ENCODE results near the gene INKA2.
A peak's percentile ranks its signal among the peaks of the same experiment; 100 is the strongest.

Gene INKA2

GRCh38 chr1:111737216-111738132 is 1.7 kb downstream of the INKA2 start:
- Histone ChIP-seq H3K79me2 (no peaks in the 10 kb centered on the region), H3K4me2 (ENCODE audit: low read length) (peak overlapping the region; percentile 84), H3K4me1 (no peaks in the 10 kb centered on the region), H3K9me3 (ENCODE audit: control insufficient read depth, low read length) (no peaks in the 10 kb centered on the region), H3K4me3 (ENCODE audit: low read depth, low read length) (no peak overlapping the region), H3K27ac (peak overlapping the region; percentile 8), H3K36me3 (ENCODE audit: control insufficient read depth, insufficient read depth, low read length) (no peaks in the 10 kb centered on the region), H3K9ac (no peak overlapping the region), H3K27me3 (ENCODE audit: control insufficient read depth, insufficient read depth, low read length) (no peaks in the 10 kb centered on the region), H2AFZ (peak overlapping the region; percentile 79)
- no peak for TF ChIP-seq CTCF (IDR thresholded peaks at IDR 0.05)

- TF ChIP-seq CTCF (IDR thresholded peaks at IDR 0.05) = no peak
- H3K4me1 ChIP-seq = no peaks in the 10 kb centered on the region
- H3K9me3 ChIP-seq (ENCODE audit: control insufficient read depth, low read length) = no peaks in the 10 kb centered on the region
- no peak overlapping the region for H3K27ac ChIP-seq
- H3K4me2 ChIP-seq (ENCODE audit: low read length) = no peak overlapping the region
- no peaks in the 10 kb centered on the region for H3K79me2 ChIP-seq
- H3K27me3 ChIP-seq (ENCODE audit: control insufficient read depth, insufficient read depth, low read length) = no peaks in the 10 kb centered on the region
- no peak overlapping the region for H3K9ac ChIP-seq
- no peak overlapping the region for H2AFZ ChIP-seq
- no peak overlapping the region for H3K4me3 ChIP-seq (ENCODE audit: low read depth, low read length)
- H3K36me3 ChIP-seq (ENCODE audit: control insufficient read depth, insufficient read depth, low read length) = no peaks in the 10 kb centered on the region
Observed at GRCh38 chr1:111736548-111737215, 2.5 kb downstream of the INKA2 start.

- no peaks in the 10 kb centered on the region for H3K9me3 ChIP-seq (ENCODE audit: control insufficient read depth, low read length)
- H3K79me2 ChIP-seq = no peaks in the 10 kb centered on the region
- H3K4me1 ChIP-seq = no peaks in the 10 kb centered on the region
- H3K9ac ChIP-seq = no peak overlapping the region
- H3K36me3 ChIP-seq (ENCODE audit: control insufficient read depth, insufficient read depth, low read length) = no peaks in the 10 kb centered on the region
- H3K27ac ChIP-seq = no peak overlapping the region
- no peaks in the 10 kb centered on the region for H3K27me3 ChIP-seq (ENCODE audit: control insufficient read depth, insufficient read depth, low read length)
- H2AFZ ChIP-seq = no peak overlapping the region
- TF ChIP-seq CTCF (IDR thresholded peaks at IDR 0.05) = no peak
- H3K4me2 ChIP-seq (ENCODE audit: low read length) = no peak overlapping the region
- no peak overlapping the region for H3K4me3 ChIP-seq (ENCODE audit: low read depth, low read length)
Observed at GRCh38 chr1:111735858-111736544, 3.2 kb downstream of the INKA2 start.

- no peak overlapping the region for H3K27ac ChIP-seq
- no peaks in the 10 kb centered on the region for H3K79me2 ChIP-seq
- H3K4me3 ChIP-seq (ENCODE audit: low read depth, low read length) = no peak overlapping the region
- no peak overlapping the region for H2AFZ ChIP-seq
- H3K4me1 ChIP-seq = no peaks in the 10 kb centered on the region
- no peak for TF ChIP-seq CTCF (IDR thresholded peaks at IDR 0.05)
- no peaks in the 10 kb centered on the region for H3K36me3 ChIP-seq (ENCODE audit: control insufficient read depth, insufficient read depth, low read length)
- H3K4me2 ChIP-seq (ENCODE audit: low read length) = no peak overlapping the region
- no peaks in the 10 kb centered on the region for H3K9me3 ChIP-seq (ENCODE audit: control insufficient read depth, low read length)
- H3K27me3 ChIP-seq (ENCODE audit: control insufficient read depth, insufficient read depth, low read length) = no peaks in the 10 kb centered on the region
- H3K9ac ChIP-seq = no peak overlapping the region
Observed at GRCh38 chr1:111735321-111735720, 3.9 kb downstream of the INKA2 start.

Measured in parathyroid adenoma (tissue), 2 donors.